HepG2 (cell line): ENCODE results near the gene GPR173. TPM values are rescaled to one million over a fixed set of nuclear protein-coding genes. Genes with fewer than 3 reads are reported as not detected.

ENCODE experiments used
- GMEB1 ChIP-seq: sonication (generic); formaldehyde crosslinking; IDR thresholded peaks from 2 replicates; pipeline ENCODE4 v1.5.1; 2020; ENCODE audit warnings: missing genetic modification reagents, mild to moderate bottlenecking, borderline replicate concordance
- SOX6 ChIP-seq, 2 experiments: fragments of 450-650 bp in 1 of 2; sonication (generic) in 1 of 2; formaldehyde crosslinking in 1 of 2; IDR thresholded peaks; 2 replicates each; pipeline versions ENCODE4 v1.4.0 to v1.6.1; 2017 to 2020; ENCODE audit warnings: antibody characterized with exemption in 1 of 2, mild to moderate bottlenecking in 1 of 2, missing genetic modification reagents in 1 of 2
- TGIF2 ChIP-seq: IDR thresholded peaks from 2 replicates; pipeline ENCODE4 v1.6.1; 2016; ENCODE audit warnings: control low read depth, missing compliant biosample characterization
- ZNF678 ChIP-seq: sonication (generic); formaldehyde crosslinking; IDR thresholded peaks from 2 replicates; pipeline ENCODE4 v1.4.0; 2020; ENCODE audit warnings: mild to moderate bottlenecking, missing genetic modification reagents
- ZSCAN20 ChIP-seq: sonication (generic); formaldehyde crosslinking; IDR thresholded peaks from 2 replicates; pipeline ENCODE4 v1.4.0; 2020; ENCODE audit warnings: missing genetic modification reagents, mild to moderate bottlenecking, borderline replicate concordance
- polyA plus RNA-seq, 8 experiments: library from polyadenylated mRNA; depleted of rRNA in 3 of 8; stranded (reverse) in 7 of 8; unstranded in 1 of 8; fragments of >200 nt; fragmentation: Illumina TruSeq in 4 of 8; extraction: Trizol in 4 of 8; gene quantifications; 2 replicates each; pipeline versions ENCODE4 v1.2.1 to v1.2.3, GENCODE V29; 2011 to 2016; ENCODE audit warnings: low read depth in 4 of 8, missing spikeins in 1 of 8, mixed read lengths in 1 of 8; ENCODE audit not compliant: insufficient read depth in 1 of 8
- total RNA-seq, 5 experiments: library from RNA; depleted of rRNA; stranded (reverse); fragments of >200 nt; fragmentation: Illumina TruSeq; extraction: Trizol; gene quantifications; 2 replicates each; pipeline ENCODE4 v1.2.3, GENCODE V29; 2016; ENCODE audit warnings: low read depth in 1 of 5
- TF ChIP-seq, protein P1 (sequence below): sonication (generic); formaldehyde crosslinking; IDR thresholded peaks from 2 replicates; pipeline ENCODE4 v1.5.1; 2020; ENCODE audit warnings: missing genetic modification reagents, mild to moderate bottlenecking, borderline replicate concordance

Gene GPR173
- total and polyA plus RNA-seq, 2 of the 13 experiments (the other 11 are each of a cell fraction or from before 2014, with no cell fraction given): 0.04 TPM; not detected in 1

- TF ChIP-seq GMEB1 (CRISPR knock-in tag): peak; percentile 65
- TF ChIP-seq TGIF2 (CRISPR knock-in tag): no peak
- TF ChIP-seq ZNF678 (CRISPR knock-in tag): no peak
- TF ChIP-seq, protein P1, sequence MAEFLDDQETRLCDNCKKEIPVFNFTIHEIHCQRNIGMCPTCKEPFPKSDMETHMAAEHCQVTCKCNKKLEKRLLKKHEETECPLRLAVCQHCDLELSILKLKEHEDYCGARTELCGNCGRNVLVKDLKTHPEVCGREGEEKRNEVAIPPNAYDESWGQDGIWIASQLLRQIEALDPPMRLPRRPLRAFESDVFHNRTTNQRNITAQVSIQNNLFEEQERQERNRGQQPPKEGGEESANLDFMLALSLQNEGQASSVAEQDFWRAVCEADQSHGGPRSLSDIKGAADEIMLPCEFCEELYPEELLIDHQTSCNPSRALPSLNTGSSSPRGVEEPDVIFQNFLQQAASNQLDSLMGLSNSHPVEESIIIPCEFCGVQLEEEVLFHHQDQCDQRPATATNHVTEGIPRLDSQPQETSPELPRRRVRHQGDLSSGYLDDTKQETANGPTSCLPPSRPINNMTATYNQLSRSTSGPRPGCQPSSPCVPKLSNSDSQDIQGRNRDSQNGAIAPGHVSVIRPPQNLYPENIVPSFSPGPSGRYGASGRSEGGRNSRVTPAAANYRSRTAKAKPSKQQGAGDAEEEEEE (CRISPR knock-in tag): no peak
- no peak for TF ChIP-seq ZSCAN20 (CRISPR knock-in tag)
- TF ChIP-seq SOX6 (IDR thresholded peaks at IDR 0.05): no peak
- 0 out of 2 replicates have a peak, but pooled peaks have one; percentile 37 for TF ChIP-seq SOX6 (CRISPR knock-in tag; IDR thresholded peaks at IDR 0.05)
Observed at GRCh38 chrX:53081925-53082772, 33.6 kb downstream of the GPR173 start, which contains the start of gene TSPYL2 (continued).
